Muscle layer of colon (tissue), 2 donors: Measurements from ENCODE around the gene AQP4.

Source experiments
- H3K27ac ChIP-seq: one replicate; pipeline ENCODE4 v1.7.0; 2013; ENCODE audit warnings: low read depth, mild to moderate bottlenecking, low read length, moderate library complexity
- H3K27me3 ChIP-seq, 2 donors: one replicate each; pipeline ENCODE4 v1.7.0; 2013; ENCODE audit warnings: low read length in 2 of 2, mild to moderate bottlenecking in 2 of 2; ENCODE audit not compliant: insufficient read depth in 2 of 2, control insufficient read depth in 1 of 2
- H3K36me3 ChIP-seq: one replicate; pipeline ENCODE4 v1.7.0; 2013; ENCODE audit warnings: mild to moderate bottlenecking, low read length; ENCODE audit not compliant: insufficient read depth
- H3K4me1 ChIP-seq: one replicate; pipeline ENCODE4 v1.7.0; 2013; ENCODE audit warnings: mild to moderate bottlenecking, low read length; ENCODE audit not compliant: insufficient read depth
- H3K4me3 ChIP-seq, 2 donors: one replicate each; pipeline ENCODE4 v1.7.0; 2013; ENCODE audit warnings: low read length in 2 of 2, low read depth in 1 of 2, mild to moderate bottlenecking in 1 of 2, moderate library complexity in 1 of 2
- H3K9ac ChIP-seq: one replicate; pipeline ENCODE4 v1.7.0; 2013; ENCODE audit warnings: low read length
- H3K9me3 ChIP-seq: one replicate; pipeline ENCODE4 v1.7.0; 2013; ENCODE audit warnings: mild to moderate bottlenecking, low read length
- donor health status: abdominal sarcoma.
- donor health status: Adenocarcinoma of cecum.

The AQP4 gene

DNA sequence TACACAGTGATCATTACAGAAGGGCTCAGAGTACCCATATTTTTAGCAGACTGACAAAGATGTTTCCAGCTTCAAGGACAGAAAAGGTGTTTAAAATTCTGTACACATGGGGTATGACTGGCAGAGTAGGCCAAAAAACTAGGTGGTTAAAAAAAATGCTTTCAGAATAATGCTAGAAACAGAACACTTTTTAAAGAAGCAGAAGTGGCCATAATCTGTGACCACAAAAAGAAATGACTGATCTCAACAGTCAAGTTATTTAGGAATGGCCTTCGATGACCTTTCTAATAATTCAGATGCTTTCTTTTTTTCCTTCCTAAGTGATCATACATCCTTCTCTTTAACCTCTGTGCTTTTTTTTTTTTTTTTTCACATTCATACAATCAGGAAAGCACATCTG is 4.1 kb upstream of the AQP4 start:
- Histone ChIP-seq H3K27me3 (no peaks in the 10 kb centered on the region), H3K4me1 (peaks cover 8% of the 10 kb centered on the region), H3K9me3 (no peaks in the 10 kb centered on the region), H3K4me3 (no peak overlapping the region), H3K27ac (no peak overlapping the region), H3K36me3 (no peaks in the 10 kb centered on the region), H3K9ac (no peak overlapping the region)

- Histone ChIP-seq H3K36me3 (no peaks in the 10 kb centered on the region), H3K4me1 (peaks cover 8% of the 10 kb centered on the region), H3K27ac (no peak overlapping the region), H3K27me3 (no peaks in the 10 kb centered on the region), H3K4me3 (peak overlapping the region in 1 of 2 donors; percentile 9), H3K9me3 (no peaks in the 10 kb centered on the region), H3K9ac (no peak overlapping the region)
Measured at GRCh38 chr18:26868968-26869586, 3.6 kb upstream of the AQP4 start.

DNA sequence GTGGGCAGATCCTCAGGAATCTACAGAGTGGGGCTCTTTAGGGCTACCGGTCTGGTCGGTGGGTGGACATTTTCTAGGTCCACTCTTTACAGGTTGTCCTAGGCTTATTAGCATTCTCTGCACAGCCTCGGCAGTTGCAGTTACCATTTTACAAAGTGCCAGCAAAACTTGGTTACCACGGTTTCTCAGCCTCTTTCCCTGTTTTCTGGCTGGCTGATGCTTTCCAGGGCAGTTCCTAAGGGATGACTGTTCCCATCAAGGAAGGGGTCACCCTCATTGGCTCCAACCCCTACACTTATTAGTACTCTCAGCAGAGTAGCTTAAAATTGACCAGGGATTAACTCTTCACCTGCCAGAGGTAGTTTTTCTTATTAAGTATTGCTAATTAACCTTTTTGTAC is 2.0 kb upstream of the AQP4 start:
- Histone ChIP-seq H3K4me3 (no peak overlapping the region), H3K4me1 (peaks cover 8% of the 10 kb centered on the region), H3K27ac (no peak overlapping the region), H3K36me3 (no peaks in the 10 kb centered on the region), H3K27me3 (peaks cover 0 to 8% of the 10 kb centered on the region in 2 donors), H3K9ac (no peak overlapping the region), H3K9me3 (no peaks in the 10 kb centered on the region)

GRCh38 chr18:26864658-26865057 is 849 bp downstream of the AQP4 start:
- H3K27me3 ChIP-seq = peaks cover 0 to 8% of the 10 kb centered on the region in 2 donors
- no peak overlapping the region for H3K4me3 ChIP-seq
- peaks cover 8% of the 10 kb centered on the region for H3K4me1 ChIP-seq
- H3K9me3 ChIP-seq = no peaks in the 10 kb centered on the region
- no peak overlapping the region for H3K27ac ChIP-seq
- no peaks in the 10 kb centered on the region for H3K36me3 ChIP-seq
- H3K9ac ChIP-seq = no peak overlapping the region

GRCh38 chr18:26863921-26864497 is 1.5 kb downstream of the AQP4 start:
- Histone ChIP-seq H3K4me3 (no peak overlapping the region), H3K9ac (no peak overlapping the region), H3K27me3 (peaks cover 0 to 8% of the 10 kb centered on the region in 2 donors), H3K9me3 (no peaks in the 10 kb centered on the region), H3K27ac (no peak overlapping the region), H3K36me3 (no peaks in the 10 kb centered on the region), H3K4me1 (peaks cover 8% of the 10 kb centered on the region)

DNA sequence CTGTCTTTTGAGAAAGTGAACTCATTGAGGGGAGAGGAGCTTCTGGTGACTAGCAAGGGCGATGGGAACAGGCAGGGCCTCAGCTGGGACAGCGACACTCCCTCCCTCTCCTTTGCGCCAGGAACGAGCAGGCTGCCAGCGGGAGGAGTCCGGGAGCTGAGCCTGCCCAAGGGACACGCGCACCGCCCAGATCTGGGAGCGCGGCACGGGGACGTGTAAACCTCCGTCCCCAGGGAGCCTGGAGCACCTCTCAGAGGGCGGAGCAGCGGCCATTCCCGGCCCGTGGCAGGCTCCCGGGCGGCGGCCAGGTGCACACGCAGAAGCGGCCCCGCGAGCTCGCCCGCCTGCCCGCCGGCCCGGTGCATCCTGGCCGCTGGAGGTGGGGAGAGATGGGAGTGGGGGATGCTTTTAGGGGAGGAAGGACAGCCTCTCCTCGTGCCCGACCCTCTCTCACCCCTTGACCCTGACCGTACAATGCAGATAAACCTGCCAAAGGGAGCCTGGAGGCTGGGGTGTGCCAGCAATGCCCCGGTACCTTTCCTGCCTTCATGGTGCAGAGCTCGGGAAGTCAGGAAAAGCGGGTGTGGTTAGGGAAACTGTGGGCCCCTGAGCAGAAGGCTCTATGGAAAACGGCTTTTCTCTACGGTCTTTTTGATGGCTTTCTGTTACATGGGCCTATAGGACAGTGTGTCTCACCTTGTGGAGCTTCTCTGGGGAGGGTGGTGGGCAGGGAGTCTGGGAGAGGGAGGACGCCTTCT is 2.2 kb downstream of the AQP4 start:
- H3K4me3 ChIP-seq = peak overlapping the region; percentile 7 to 54
- H3K27me3 ChIP-seq = peaks cover 0 to 8% of the 10 kb centered on the region in 2 donors
- peaks cover under 1% of the 10 kb centered on the region for H3K4me1 ChIP-seq
- H3K9me3 ChIP-seq = no peaks in the 10 kb centered on the region
- no peak overlapping the region for H3K9ac ChIP-seq
- no peaks in the 10 kb centered on the region for H3K36me3 ChIP-seq
- no peak overlapping the region for H3K27ac ChIP-seq

GRCh38 chr18:26862084-26862483 is 3.4 kb downstream of the AQP4 start:
- no peaks in the 10 kb centered on the region for H3K4me1 ChIP-seq
- H3K9me3 ChIP-seq = no peaks in the 10 kb centered on the region
- no peak overlapping the region for H3K4me3 ChIP-seq
- no peak overlapping the region for H3K9ac ChIP-seq
- peaks cover 0 to 8% of the 10 kb centered on the region in 2 donors for H3K27me3 ChIP-seq
- H3K27ac ChIP-seq = no peak overlapping the region
- no peaks in the 10 kb centered on the region for H3K36me3 ChIP-seq

DNA sequence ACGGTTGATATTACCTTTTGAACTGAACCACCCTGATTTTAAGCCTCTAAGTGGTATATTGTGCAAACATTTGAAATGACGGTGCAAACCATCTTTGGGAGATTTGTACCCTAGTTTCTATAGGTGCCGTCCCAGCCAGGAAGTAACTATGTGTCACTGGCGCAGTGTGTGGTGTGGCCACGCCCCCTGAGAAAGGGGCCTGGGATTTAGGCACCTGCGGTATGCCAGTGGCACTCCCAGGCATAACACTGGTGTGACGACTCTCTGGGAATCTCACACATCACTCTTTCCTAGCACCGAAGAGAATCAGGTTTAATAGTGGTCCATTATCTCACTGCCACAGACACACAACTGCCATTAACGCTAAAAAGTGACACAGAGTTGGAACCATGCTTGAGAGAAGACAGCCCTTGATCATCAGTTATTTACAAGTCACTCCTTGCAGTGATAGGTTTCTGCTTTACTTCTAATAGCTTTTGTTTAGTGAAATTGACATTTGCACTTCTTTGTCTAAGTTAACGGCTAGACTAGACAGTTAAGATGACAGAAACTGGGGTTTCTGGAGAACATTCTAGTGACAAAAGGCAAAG is 11.1 kb downstream of the AQP4 start:
- Histone ChIP-seq H3K4me3 (no peak overlapping the region), H3K36me3 (no peaks in the 10 kb centered on the region), H3K4me1 (no peaks in the 10 kb centered on the region), H3K9ac (no peak overlapping the region), H3K27ac (no peak overlapping the region), H3K9me3 (no peaks in the 10 kb centered on the region), H3K27me3 (no peaks in the 10 kb centered on the region)

GRCh38 chr18:26853401-26853800 is 12.1 kb downstream of the AQP4 start:
- H3K36me3 ChIP-seq = no peaks in the 10 kb centered on the region
- H3K27me3 ChIP-seq = no peaks in the 10 kb centered on the region
- no peak overlapping the region for H3K9ac ChIP-seq
- H3K9me3 ChIP-seq = no peaks in the 10 kb centered on the region
- no peak overlapping the region for H3K27ac ChIP-seq
- no peaks in the 10 kb centered on the region for H3K4me1 ChIP-seq
- H3K4me3 ChIP-seq = no peak overlapping the region

- Histone ChIP-seq H3K9ac (no peak overlapping the region), H3K27ac (no peak overlapping the region), H3K27me3 (no peaks in the 10 kb centered on the region), H3K4me3 (no peak overlapping the region), H3K36me3 (no peaks in the 10 kb centered on the region), H3K4me1 (no peaks in the 10 kb centered on the region), H3K9me3 (no peaks in the 10 kb centered on the region)
Measured at GRCh38 chr18:26843760-26844159, 21.7 kb downstream of the AQP4 start.

DNA sequence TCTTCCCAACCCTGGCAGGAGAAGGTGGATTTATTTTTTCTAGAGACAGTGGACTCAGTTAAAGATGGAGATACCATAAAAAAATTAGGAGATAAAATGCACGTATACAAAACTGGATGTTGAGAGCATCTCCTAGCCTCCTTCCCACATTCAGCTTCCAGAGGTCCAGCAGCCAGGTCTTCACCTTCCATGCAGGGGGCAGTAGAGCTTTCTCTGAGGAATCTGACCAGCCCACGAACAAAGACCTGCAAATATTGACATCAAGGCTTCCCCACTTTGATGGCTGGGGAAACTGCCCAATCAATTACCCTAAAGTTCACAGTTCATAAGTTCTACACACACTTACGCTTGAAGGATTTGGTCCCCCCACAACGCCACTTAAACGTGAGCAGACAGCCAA is 24.5 kb downstream of the AQP4 start:
- no peaks in the 10 kb centered on the region for H3K9me3 ChIP-seq
- H3K4me1 ChIP-seq = no peaks in the 10 kb centered on the region
- no peak overlapping the region for H3K9ac ChIP-seq
- H3K27ac ChIP-seq = no peak overlapping the region
- H3K27me3 ChIP-seq = no peaks in the 10 kb centered on the region
- no peak overlapping the region for H3K4me3 ChIP-seq
- no peaks in the 10 kb centered on the region for H3K36me3 ChIP-seq
